Immature natural killer cell (primary cell): ENCODE results near the gene PITX2. TPM values are rescaled to one million over a fixed set of nuclear protein-coding genes. Genes with fewer than 3 reads are reported as not detected.

Experiments used
- DNase-seq, 3 donors: peaks; one replicate each; pipeline ENCODE4 v3.0.0; 2022; ENCODE audit warnings: mixed read lengths in 1 of 3
- H3K27ac Mint-ChIP-seq, 6 donors: one replicate each; pipeline ENCODE4 v1.8.0; 2020; ENCODE audit warnings: mixed read lengths in 6 of 6, mild to moderate bottlenecking in 5 of 6, inconsistent platforms in 4 of 6, moderate library complexity in 3 of 6
- H3K27me3 Mint-ChIP-seq, 3 donors: one replicate each; pipeline ENCODE4 v1.8.0; 2020 to 2021; ENCODE audit warnings: low read depth in 3 of 3, mild to moderate bottlenecking in 3 of 3, mixed read lengths in 3 of 3, moderate library complexity in 3 of 3, inconsistent platforms in 1 of 3
- H3K36me3 Mint-ChIP-seq, 3 donors: one replicate each; pipeline ENCODE4 v1.8.0; 2020; ENCODE audit warnings: mixed read lengths in 3 of 3, inconsistent platforms in 2 of 3, mild to moderate bottlenecking in 2 of 3
- H3K4me1 Mint-ChIP-seq, 2 donors: one replicate each; pipeline ENCODE4 v1.8.0; 2020; ENCODE audit warnings: inconsistent platforms in 2 of 2, mild to moderate bottlenecking in 2 of 2, mixed read lengths in 2 of 2, moderate library complexity in 1 of 2
- H3K4me3 Mint-ChIP-seq, 5 donors: one replicate each; pipeline ENCODE4 v1.8.0; 2020; ENCODE audit warnings: mild to moderate bottlenecking in 5 of 5, mixed read lengths in 5 of 5, inconsistent platforms in 3 of 5, moderate library complexity in 3 of 5
- H3K9me3 Mint-ChIP-seq, 6 donors: one replicate each; pipeline ENCODE4 v1.8.0; 2020; ENCODE audit warnings: mild to moderate bottlenecking in 6 of 6, mixed read lengths in 6 of 6, inconsistent platforms in 4 of 6, moderate library complexity in 3 of 6
- polyA plus RNA-seq, 3 donors: library from polyadenylated mRNA; unstranded; fragments of 300-500 nt; fragmentation: Illumina TruSeq; gene quantifications; one replicate each; pipeline ENCODE4 v1.2.3, GENCODE V29; 2021

Gene PITX2
- polyA plus RNA-seq, 3 donors from 2014 or later: not detected

DNA sequence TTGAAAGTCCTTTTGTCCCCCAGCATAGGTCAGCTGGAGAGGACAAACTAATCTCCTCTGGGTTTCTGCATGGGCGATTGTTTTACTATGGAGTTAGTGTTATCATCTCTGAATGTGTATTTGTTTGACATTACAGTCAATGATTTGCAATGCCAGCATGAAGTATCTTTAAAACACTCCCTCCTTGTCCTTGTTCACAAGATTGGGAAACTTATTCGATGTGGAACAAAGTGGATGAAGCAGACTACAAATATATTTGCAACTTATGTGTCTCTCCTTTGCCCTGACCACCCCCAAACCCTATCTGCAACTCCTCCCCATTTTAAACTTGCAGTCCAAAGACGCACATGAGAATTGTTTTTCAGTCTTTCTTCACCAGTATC, 1.5 kb upstream of the PITX2 start:
- peaks cover 46 to 62% (median 60%) of the 10 kb centered on the region in 3 donors for H3K27me3 Mint-ChIP-seq
- no peak overlapping the region for H3K27ac Mint-ChIP-seq
- H3K4me1 Mint-ChIP-seq: peaks cover 16 to 23% of the 10 kb centered on the region in 2 donors
- peaks cover 0 to 72% (median 18%) of the 10 kb centered on the region in 6 donors for H3K9me3 Mint-ChIP-seq
- H3K4me3 Mint-ChIP-seq: no peak overlapping the region
- H3K36me3 Mint-ChIP-seq: peaks cover 0 to 3% (median 0%) of the 10 kb centered on the region in 3 donors
- DNase-seq: no peak

DNA sequence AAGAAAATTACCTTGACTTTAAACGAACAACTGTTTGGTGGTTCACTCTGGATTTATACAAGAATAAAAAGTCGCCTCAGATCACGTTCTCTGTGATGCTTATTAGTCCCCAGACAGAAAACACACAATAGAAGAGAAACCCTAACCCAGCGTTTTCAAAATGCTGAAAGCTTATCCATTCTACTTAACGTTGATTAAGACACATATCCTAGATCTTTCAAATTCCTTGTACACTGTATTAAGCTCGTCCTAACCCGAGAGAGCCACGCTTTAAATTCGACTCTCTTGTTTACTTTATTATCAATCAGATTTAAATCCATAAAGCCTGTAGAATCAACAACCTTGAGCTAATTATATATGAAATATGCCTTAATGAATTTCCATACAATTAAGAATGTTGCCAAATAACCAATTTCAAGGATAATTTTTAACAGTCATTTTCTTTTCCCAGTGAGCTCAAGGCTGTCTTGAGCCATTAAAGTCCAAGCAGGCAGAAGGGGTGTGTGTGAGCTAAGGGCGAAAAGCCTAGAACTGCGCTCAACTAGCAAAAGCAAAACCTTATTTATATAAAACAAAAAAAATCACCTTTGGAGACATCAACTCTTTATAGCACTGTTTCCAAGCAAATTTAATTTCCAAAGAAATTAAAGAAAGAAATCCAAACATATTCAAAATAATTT, 981 bp upstream of the PITX2 start:
- H3K4me3 Mint-ChIP-seq: peak overlapping the region; percentile 52 to 78 (median 71)
- H3K9me3 Mint-ChIP-seq: peaks cover 0 to 74% (median 18%) of the 10 kb centered on the region in 6 donors
- peaks cover 16 to 23% of the 10 kb centered on the region in 2 donors for H3K4me1 Mint-ChIP-seq
- DNase-seq: no peak
- H3K27me3 Mint-ChIP-seq: peaks cover 46 to 65% (median 61%) of the 10 kb centered on the region in 3 donors
- no peak overlapping the region for H3K27ac Mint-ChIP-seq
- H3K36me3 Mint-ChIP-seq: peaks cover 0 to 3% (median 0%) of the 10 kb centered on the region in 3 donors

DNA sequence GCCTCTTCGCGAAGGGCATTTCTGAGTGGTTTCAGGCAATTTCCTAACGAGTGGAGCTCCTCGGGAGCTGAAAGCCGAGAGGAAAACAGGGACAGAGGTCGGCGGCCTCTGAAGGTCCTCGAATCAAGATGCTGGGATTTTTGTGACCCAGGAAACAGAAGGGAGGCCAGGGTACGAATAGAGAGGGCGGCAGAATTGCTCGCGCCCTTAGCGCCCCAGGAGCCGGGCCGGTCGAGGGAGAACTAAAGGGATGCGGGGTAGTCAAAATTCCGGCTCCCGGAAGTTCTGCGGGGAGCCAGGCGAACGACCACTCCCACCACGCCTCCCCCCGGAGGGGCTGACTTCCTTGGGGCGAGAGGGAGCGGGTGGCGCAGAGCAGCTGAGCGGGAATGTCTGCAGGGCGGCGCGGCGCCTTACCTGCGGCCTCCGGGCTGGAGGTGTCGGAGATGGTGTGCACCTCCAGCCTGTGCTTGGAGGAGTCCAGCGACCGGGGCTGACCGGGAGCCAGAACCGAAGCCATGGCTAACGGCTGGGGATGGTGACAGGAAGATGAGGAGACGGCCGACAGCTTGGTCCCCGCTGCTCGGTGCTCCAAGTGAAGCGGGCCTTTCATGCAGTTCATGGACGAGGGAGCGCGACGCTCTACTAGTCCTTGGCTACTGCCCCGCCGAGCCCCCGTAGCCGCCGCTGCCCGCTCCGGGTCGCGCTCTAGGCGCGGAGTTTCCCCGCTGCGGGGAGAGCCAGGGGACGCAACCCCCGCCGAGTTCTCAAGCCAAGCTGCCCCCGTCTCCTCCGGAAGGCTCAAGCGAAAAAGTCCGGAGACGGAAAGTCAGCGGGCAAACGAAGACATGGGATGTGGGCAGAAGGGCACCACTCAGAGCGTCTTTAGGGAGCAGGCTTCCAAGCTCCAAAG, 782 bp downstream of the PITX2 start:
- Mint-ChIP-seq H3K4me1 (peaks cover 16 to 23% of the 10 kb centered on the region in 2 donors), H3K36me3 (peaks cover 0 to 3% (median 0%) of the 10 kb centered on the region in 3 donors), H3K27ac (no peak overlapping the region), H3K4me3 (peak overlapping the region; percentile 51 to 78 (median 71)), H3K9me3 (peaks cover 0 to 67% (median 12%) of the 10 kb centered on the region in 6 donors), H3K27me3 (peaks cover 42 to 68% (median 62%) of the 10 kb centered on the region in 3 donors)
- no peak for DNase-seq

DNA sequence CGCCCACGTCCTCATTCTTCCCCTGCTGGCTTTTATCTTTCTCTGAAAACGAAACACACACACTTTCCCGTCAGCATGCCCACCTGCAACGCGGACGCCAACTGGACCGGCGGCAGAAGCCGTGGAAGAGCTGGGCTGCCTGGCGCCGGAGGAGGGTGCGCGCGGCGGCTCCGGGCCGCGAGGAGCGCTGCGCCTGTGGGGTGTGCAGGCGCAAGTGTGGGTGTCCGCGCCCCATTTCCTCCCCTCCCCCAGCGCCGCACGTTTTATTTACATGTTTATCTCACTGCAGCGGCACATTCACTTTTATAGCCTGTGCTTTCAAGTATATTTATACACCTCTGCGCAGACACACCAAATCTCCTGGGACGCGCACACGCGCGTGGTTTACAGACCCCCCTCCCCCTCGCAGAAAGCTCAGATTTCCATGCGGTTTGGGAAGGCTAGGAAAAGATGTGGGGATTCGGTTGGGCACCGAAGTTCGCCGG, 1.5 kb downstream of the PITX2 start:
- no peak overlapping the region for H3K27ac Mint-ChIP-seq
- peaks cover 48 to 73% (median 63%) of the 10 kb centered on the region in 3 donors for H3K27me3 Mint-ChIP-seq
- H3K4me3 Mint-ChIP-seq: peak overlapping the region in 3 of 5 donors; percentile 15 to 50 (median 49)

DNA sequence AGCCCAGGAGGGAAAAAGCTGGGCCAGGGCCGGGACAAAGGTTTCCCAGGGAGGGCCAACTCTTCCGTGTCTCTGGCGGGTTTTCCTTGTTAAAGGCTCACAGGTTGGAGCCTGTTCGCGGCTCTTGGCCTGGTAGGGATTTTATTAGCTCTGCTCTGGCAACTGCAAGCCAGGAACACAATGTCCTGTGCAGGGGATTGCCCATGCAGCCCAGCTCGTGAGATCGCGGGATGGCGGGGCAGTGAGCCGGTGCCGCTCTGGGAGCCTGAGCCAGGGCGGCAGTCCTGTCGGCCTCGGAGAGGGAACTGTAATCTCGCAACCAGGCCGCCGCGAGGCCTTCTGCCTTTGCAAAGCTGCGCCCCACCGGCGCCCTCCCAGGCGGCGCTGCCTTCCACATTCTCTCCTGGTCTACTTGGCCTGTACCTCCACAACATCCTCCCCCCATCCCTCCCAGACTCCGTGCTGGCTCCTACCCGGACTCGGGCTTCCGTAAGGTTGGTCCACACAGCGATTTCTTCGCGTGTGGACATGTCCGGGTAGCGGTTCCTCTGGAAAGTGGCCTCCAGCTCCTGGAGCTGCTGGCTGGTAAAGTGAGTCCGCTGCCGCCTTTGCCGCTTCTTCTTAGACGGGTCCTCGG, 2.1 kb downstream of the PITX2 start:
- H3K36me3 Mint-ChIP-seq: peaks cover 0 to 3% (median 0%) of the 10 kb centered on the region in 3 donors
- peak overlapping the region in 4 of 5 donors; percentile 26 to 63 (median 36) for H3K4me3 Mint-ChIP-seq
- peaks cover 52 to 73% (median 61%) of the 10 kb centered on the region in 3 donors for H3K27me3 Mint-ChIP-seq
- peaks cover 16 to 23% of the 10 kb centered on the region in 2 donors for H3K4me1 Mint-ChIP-seq
- H3K27ac Mint-ChIP-seq: no peak overlapping the region
- peaks cover 0 to 69% (median 14%) of the 10 kb centered on the region in 6 donors for H3K9me3 Mint-ChIP-seq
- DNase-seq: no peak

More for the DNA sequence above, 1.5 kb downstream of the PITX2 start:
- peaks cover 16 to 23% of the 10 kb centered on the region in 2 donors for H3K4me1 Mint-ChIP-seq
- peaks cover 0 to 3% (median 0%) of the 10 kb centered on the region in 3 donors for H3K36me3 Mint-ChIP-seq
- peaks cover 0 to 69% (median 12%) of the 10 kb centered on the region in 6 donors for H3K9me3 Mint-ChIP-seq
- DNase-seq: no peak

DNA sequence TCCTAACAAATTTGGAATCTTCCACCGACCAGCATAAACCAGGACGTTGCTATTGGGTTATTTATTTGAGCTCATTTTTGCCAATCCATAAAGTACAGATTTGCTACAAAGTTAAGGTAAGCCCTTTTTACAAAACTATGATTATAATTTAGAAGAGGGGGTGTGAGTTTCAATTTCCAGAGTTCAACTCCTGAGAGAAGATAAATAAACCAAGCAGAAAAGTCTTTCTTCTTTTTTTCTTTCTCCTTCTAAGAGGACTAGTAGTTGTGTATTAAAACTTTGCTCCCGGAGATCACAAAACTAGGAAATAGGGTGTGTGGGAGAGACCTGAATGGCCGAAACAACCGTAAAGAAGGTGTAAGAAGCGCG, 2.6 kb downstream of the PITX2 start:
- no peak for DNase-seq
- Mint-ChIP-seq H3K4me3 (peak overlapping the region in 4 of 5 donors; percentile 14 to 63 (median 36)), H3K27ac (no peak overlapping the region), H3K9me3 (peaks cover 0 to 64% (median 14%) of the 10 kb centered on the region in 6 donors), H3K27me3 (peaks cover 49 to 71% (median 56%) of the 10 kb centered on the region in 3 donors), H3K36me3 (peaks cover 0 to 3% (median 0%) of the 10 kb centered on the region in 3 donors), H3K4me1 (peaks cover 16 to 23% of the 10 kb centered on the region in 2 donors)

DNA sequence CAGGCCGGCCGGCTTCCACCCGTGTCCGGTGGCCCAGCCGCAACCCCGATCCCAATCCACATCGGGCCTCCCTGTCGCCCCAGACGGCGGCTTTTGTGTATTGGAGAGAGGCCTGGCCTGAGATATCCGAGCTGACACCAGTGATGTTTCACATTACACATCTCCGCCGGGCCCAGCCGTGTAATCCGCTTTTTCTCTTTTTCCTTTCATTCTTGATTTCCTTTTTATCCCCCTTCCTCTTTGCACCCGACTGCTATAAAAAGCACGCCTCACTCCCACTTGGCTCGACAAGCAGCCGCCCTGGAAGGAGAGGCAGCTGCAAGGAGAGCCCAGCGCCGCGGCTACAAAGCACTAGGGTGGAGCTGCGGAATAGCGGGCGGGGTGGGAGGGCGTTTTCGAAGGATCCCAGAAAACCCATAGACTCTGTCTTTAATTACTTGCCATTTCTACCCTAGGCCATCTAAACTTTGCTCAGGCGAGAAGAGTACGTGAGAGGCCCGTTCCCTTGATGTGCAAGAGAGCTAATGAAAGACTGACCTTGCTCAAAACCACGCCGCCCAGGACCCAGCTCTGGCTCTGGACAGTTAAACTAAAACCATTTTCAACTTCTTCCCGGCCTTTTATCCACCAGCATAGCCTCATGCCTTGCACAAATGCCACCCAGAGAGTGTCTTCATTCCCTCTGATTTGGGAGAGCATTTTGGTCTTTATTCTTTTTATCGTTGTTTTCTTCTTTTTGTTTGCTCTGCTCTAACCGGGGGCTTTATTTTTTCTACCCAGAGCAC, 3.2 kb downstream of the PITX2 start:
- peaks cover 49 to 65% (median 51%) of the 10 kb centered on the region in 3 donors for H3K27me3 Mint-ChIP-seq
- no peak for DNase-seq
- peaks cover 16 to 23% of the 10 kb centered on the region in 2 donors for H3K4me1 Mint-ChIP-seq
- H3K9me3 Mint-ChIP-seq: peaks cover 0 to 57% (median 15%) of the 10 kb centered on the region in 6 donors
- H3K36me3 Mint-ChIP-seq: peaks cover 0 to 3% (median 0%) of the 10 kb centered on the region in 3 donors
- H3K27ac Mint-ChIP-seq: no peak overlapping the region
- H3K4me3 Mint-ChIP-seq: peak overlapping the region in 1 of 5 donors; percentile 63

DNA sequence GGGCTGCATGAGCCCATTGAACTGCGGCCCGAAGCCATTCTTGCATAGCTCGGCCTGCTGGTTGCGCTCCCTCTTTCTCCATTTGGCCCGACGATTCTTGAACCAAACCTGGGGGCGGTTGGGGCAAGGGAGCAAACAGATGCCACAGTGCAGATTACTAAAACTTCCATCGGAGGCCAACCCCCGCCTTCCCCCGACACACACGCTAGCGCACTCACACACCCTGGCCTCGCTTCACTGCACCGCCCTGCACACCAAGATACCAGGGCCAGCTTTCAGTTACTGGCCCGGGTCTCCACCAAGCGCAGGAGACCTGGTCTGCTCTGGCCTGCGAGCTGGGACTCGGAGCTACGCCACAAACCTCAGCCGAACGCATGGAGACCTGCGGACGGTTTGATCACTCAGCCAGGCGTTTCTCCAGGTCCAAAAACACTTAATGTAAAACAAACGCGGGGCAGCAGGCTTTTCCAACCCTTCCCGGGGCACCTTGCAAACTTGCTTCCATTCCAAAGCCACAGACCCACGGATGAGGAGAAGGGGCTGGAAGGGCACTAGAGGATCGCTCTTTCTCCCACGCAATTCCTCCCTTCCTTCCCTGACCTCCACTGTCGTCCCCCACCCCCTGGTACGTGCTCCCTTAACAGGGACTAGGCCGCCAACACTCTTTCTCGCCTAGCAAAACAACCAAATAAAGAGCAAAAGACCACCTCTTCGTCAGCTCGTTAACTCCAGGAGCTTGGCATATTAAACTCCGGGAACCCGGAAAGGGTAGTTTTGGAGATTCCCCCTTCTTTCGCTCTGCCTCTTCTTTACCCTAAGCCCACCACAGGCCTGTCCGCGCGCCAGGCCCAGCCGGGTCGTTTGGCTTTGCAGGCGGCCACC, 4.1 kb downstream of the PITX2 start:
- Mint-ChIP-seq H3K4me3 (peak overlapping the region in 1 of 5 donors; percentile 25), H3K36me3 (peaks cover 0 to 3% (median 0%) of the 10 kb centered on the region in 3 donors), H3K27me3 (peaks cover 48 to 66% (median 51%) of the 10 kb centered on the region in 3 donors), H3K9me3 (peaks cover 0 to 49% (median 14%) of the 10 kb centered on the region in 6 donors), H3K27ac (no peak overlapping the region), H3K4me1 (peaks cover 16 to 21% of the 10 kb centered on the region in 2 donors)
- no peak for DNase-seq

DNA sequence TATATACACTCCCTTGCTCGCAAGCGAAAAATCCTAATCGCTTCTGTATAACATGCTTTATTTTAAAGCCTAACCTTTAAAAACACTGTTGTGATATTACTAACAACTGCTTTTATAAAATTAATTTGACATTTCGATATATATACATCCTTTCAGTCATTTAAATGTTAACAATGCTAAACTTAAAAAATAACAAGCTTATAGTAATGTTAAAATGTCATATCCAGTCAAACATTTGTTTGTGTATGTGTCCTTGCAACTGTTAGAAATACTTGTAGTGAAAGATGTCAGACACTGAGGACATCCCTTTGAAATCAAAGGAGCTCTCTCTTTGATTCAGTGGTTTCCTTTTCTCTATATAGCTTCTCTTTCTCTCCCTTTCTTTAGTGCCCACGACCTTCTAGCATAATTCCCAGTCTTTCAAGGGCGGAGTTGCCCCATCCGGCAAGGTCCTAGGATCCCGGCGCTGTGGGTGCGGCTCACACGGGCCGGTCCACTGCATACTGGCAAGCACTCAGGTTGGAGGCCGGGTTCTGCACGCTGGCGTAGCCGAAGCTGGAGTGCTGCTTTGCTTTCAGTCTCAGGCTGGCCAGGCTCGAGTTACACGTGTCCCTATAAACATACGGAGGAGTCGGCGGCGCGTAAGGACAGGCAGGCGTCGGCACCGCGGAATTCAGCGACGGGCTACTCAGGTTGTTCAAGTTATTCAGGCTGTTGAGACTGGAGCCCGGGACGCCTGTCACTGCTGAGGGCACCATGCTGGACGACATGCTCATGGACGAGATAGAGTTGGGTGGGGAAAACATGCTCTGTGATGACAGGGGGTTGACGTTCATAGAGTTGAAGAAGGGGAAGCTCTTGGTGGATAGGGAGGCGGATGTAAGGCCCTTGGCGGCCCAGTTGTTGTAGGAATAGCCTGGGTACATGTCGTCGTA, 5.0 kb downstream of the PITX2 start:
- Mint-ChIP-seq H3K36me3 (peaks cover 0 to 3% (median 0%) of the 10 kb centered on the region in 3 donors), H3K27ac (no peak overlapping the region), H3K4me3 (peak overlapping the region in 1 of 5 donors; percentile 25), H3K9me3 (peaks cover 0 to 41% (median 11%) of the 10 kb centered on the region in 6 donors), H3K27me3 (peaks cover 43 to 58% (median 46%) of the 10 kb centered on the region in 3 donors), H3K4me1 (peaks cover 9 to 14% of the 10 kb centered on the region in 2 donors)
- no peak for DNase-seq

DNA sequence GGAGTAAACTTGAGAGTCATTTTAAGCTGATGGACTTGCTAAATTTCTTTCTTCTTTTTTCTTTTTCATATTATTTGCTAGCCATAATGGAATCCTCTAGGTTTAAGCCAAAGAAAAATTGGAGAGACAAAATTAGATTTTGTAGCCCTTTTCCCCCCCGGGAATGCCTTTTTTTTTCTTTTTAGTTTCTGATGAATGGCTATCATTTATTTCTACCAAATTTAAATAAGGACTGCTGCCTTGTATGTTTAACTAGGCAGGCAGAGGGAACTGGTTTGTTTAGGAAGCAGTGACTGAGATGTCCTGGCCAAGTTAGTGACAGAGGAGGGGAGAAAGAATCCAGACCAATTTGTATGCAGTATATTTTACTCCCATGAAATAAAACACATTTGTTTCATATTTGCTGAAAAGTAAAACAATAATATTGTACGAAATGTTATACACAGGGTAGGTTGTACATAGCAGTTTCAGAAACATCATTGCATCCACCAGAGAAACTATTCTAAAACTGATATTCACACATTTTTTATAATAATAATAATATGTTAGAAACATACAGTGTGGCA, 5.7 kb downstream of the PITX2 start:
- Mint-ChIP-seq H3K36me3 (peaks cover 0 to 3% (median 0%) of the 10 kb centered on the region in 3 donors), H3K4me1 (peaks cover 9 to 14% of the 10 kb centered on the region in 2 donors), H3K4me3 (no peak overlapping the region), H3K27ac (no peak overlapping the region), H3K27me3 (peaks cover 38 to 59% (median 51%) of the 10 kb centered on the region in 3 donors), H3K9me3 (peaks cover 0 to 41% (median 11%) of the 10 kb centered on the region in 6 donors)
- DNase-seq: no peak
